Gastroesophageal sphincter (tissue), 3 donors: ENCODE results near the gene THAP2.

Experiments
- EP300 ChIP-seq: sonication (generic); formaldehyde crosslinking; IDR thresholded peaks from one replicate; pipeline ENCODE4 v1.6.1; 2017; ENCODE audit warnings: antibody characterized with exemption, mild to moderate bottlenecking
- POLR2A ChIP-seq, 2 donors: fragments of 450-650 bp; IDR thresholded peaks; one replicate each; pipeline ENCODE4 v1.6.1; 2017; ENCODE audit warnings: antibody characterized with exemption in 2 of 2, mild to moderate bottlenecking in 2 of 2, moderate library complexity in 1 of 2
- TF ChIP-seq, protein P1 (sequence below), 4 experiments: fragments of 200-600 bp in 2 of 4; fragments of 450-650 bp in 2 of 4; sonication (generic) in 1 of 4; IDR thresholded peaks; one replicate each; pipeline ENCODE4 v1.5.1; 2017 to 2019; ENCODE audit warnings: antibody characterized with exemption in 4 of 4, mild to moderate bottlenecking in 2 of 4, moderate library complexity in 2 of 4

DNA sequence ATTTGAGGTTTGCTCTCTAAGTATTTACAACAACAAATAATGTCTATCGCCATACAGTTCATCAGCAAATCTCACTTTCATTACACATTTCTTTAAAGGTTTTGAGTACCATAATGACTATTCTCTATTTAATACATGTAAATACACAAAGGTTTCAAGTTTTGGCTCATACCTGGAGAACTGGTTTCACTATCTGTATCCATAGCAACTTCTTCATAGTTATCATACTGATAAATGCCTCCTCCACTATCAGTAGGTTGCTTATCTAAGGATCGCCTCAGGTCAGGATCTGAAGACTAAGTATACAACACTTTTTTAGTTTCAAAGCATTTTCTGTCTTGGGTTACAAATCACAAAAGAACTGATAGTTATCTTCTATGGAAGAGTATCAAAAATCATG, 21.8 kb upstream of the THAP2 start:
- TF ChIP-seq, protein P1, sequence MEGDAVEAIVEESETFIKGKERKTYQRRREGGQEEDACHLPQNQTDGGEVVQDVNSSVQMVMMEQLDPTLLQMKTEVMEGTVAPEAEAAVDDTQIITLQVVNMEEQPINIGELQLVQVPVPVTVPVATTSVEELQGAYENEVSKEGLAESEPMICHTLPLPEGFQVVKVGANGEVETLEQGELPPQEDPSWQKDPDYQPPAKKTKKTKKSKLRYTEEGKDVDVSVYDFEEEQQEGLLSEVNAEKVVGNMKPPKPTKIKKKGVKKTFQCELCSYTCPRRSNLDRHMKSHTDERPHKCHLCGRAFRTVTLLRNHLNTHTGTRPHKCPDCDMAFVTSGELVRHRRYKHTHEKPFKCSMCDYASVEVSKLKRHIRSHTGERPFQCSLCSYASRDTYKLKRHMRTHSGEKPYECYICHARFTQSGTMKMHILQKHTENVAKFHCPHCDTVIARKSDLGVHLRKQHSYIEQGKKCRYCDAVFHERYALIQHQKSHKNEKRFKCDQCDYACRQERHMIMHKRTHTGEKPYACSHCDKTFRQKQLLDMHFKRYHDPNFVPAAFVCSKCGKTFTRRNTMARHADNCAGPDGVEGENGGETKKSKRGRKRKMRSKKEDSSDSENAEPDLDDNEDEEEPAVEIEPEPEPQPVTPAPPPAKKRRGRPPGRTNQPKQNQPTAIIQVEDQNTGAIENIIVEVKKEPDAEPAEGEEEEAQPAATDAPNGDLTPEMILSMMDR (IDR thresholded peaks at IDR 0.05) = no peak
- TF ChIP-seq POLR2A (IDR thresholded peaks at IDR 0.05) (no peak), EP300 (no peak)
